K562 (cell line): ENCODE results near the gene BEST3. TPM values are rescaled to one million over a fixed set of nuclear protein-coding genes. Genes with fewer than 3 reads are reported as not detected.

Experiments
- ADNP ChIP-seq: fragments of 200-800 bp; sonication (Bioruptor generic); IDR thresholded peaks from 2 replicates; pipeline ENCODE4 v1.6.1; 2016; ENCODE audit warnings: missing genetic modification characterization, missing compliant biosample characterization
- BACH1 ChIP-seq: fragments of 200-800 bp; sonication (Bioruptor generic); IDR thresholded peaks from 2 replicates; pipeline ENCODE4 v1.6.1; 2016; ENCODE audit warnings: missing genetic modification characterization, missing compliant biosample characterization
- BCLAF1 ChIP-seq, 2 experiments: fragments of 450-650 bp in 1 of 2; IDR thresholded peaks; 2 replicates each; pipeline ENCODE4 v1.6.1; 2011 to 2017; ENCODE audit warnings: low read depth in 2 of 2, antibody characterized with exemption in 1 of 2, borderline replicate concordance in 1 of 2, low read length in 1 of 2, mild to moderate bottlenecking in 1 of 2, mixed read lengths in 1 of 2; ENCODE audit not compliant: control insufficient read depth in 1 of 2
- CREB3L1 ChIP-seq: fragments of 450-650 bp; IDR thresholded peaks from 2 replicates; pipeline ENCODE4 v1.6.1; 2014; ENCODE audit warnings: low read depth, mild to moderate bottlenecking, moderate library complexity, borderline replicate concordance
- CTCF ChIP-seq, 3 experiments: IDR thresholded peaks in 2 of 3; conservative IDR thresholded peaks in 1 of 3; 2 replicates each; pipeline ENCODE4 v1.5.1; 2011 to 2012; ENCODE audit warnings: low read length in 3 of 3, mild to moderate bottlenecking in 3 of 3, control low read depth in 2 of 3, improper control_type of control experiment in 1 of 3, inconsistent platforms in 1 of 3, low read depth in 1 of 3, mixed read lengths in 1 of 3, moderate library complexity in 1 of 3; ENCODE audit not compliant: insufficient read depth in 2 of 3
- HDAC1 ChIP-seq, 2 experiments: fragments of 450-650 bp; IDR thresholded peaks; 2 replicates each; pipeline ENCODE4 v1.6.1; 2016 to 2017; ENCODE audit warnings: inconsistent platforms in 1 of 2, mild to moderate bottlenecking in 1 of 2, moderate library complexity in 1 of 2
- HDAC6 ChIP-seq: IDR thresholded peaks from 2 replicates; pipeline ENCODE4 v1.6.1; 2012; ENCODE audit warnings: low read depth, mild to moderate bottlenecking, control low read depth, inconsistent platforms, low read length, moderate library complexity
- KAT7 ChIP-seq: sonication (generic); formaldehyde crosslinking; IDR thresholded peaks from 2 replicates; pipeline ENCODE4 v1.8.0; 2022; ENCODE audit warnings: missing genetic modification reagents, mild to moderate bottlenecking, borderline replicate concordance
- NCOR1 ChIP-seq: fragments of 450-650 bp; IDR thresholded peaks from 2 replicates; pipeline ENCODE4 v1.6.1; 2016; ENCODE audit warnings: mild to moderate bottlenecking, moderate library complexity
- RBFOX2 ChIP-seq: fragments of 200-400 bp; formaldehyde crosslinking; IDR thresholded peaks from 2 replicates; pipeline ENCODE4 v1.6.1; 2017; ENCODE audit warnings: low read depth, mild to moderate bottlenecking, low read length, moderate library complexity
- RFX7 ChIP-seq: fragments of 250-450 bp; sonication (Bioruptor Pico); IDR thresholded peaks from 2 replicates; pipeline ENCODE4 v1.5.1; 2021; ENCODE audit warnings: mild to moderate bottlenecking
- ZNF347 ChIP-seq: fragments of 450-650 bp; formaldehyde crosslinking; IDR thresholded peaks from 2 replicates; pipeline ENCODE4 v1.4.0; 2020; ENCODE audit warnings: low read depth, mild to moderate bottlenecking, moderate library complexity
- ZNF444 ChIP-seq: fragments of 250-450 bp; sonication (Bioruptor Pico); IDR thresholded peaks from 2 replicates; pipeline ENCODE4 v1.4.0; 2020; ENCODE audit warnings: mild to moderate bottlenecking, moderate library complexity
- ZNF507 ChIP-seq: conservative IDR thresholded peaks from 2 replicates; pipeline ENCODE4 v1.6.1; 2017; ENCODE audit warnings: missing genetic modification characterization, missing compliant biosample characterization
- polyA plus RNA-seq, 8 experiments: library from polyadenylated mRNA; depleted of rRNA in 4 of 8; stranded (reverse) in 5 of 8; unstranded in 3 of 8; fragments of >200 nt; fragmentation: Nextera tagmentation in 2 of 8; fragmentation: Illumina TruSeq in 1 of 8; extraction: Ambion mirVana in 2 of 8; extraction: Trizol in 1 of 8; gene quantifications; 2 replicates each; pipeline versions ENCODE4 v1.2.1 to v1.2.3, GENCODE V29; 2011 to 2014; ENCODE audit warnings: inconsistent platforms in 1 of 8, missing spikeins in 1 of 8
- total RNA-seq, 7 experiments: library from RNA; depleted of rRNA in 6 of 7; stranded (reverse); fragments of >200 nt in 6 of 7; fragmentation: Illumina TruSeq in 2 of 7; extraction: Trizol in 2 of 7; gene quantifications; 2 replicates each; pipeline versions ENCODE4 v1.2.1 to v1.2.3, GENCODE V29; 2011 to 2021; ENCODE audit warnings: low replicate concordance in 1 of 7
- TF ChIP-seq, protein P1 (sequence below): fragments of 250-450 bp; sonication (Bioruptor Pico); IDR thresholded peaks from 2 replicates; pipeline ENCODE4 v1.4.0; 2020; ENCODE audit warnings: mild to moderate bottlenecking, moderate library complexity, borderline replicate concordance
- TF ChIP-seq, protein P2 (sequence below): sonication (generic); formaldehyde crosslinking; IDR thresholded peaks from 2 replicates; pipeline ENCODE4 v1.8.0; 2022; ENCODE audit warnings: missing genetic modification reagents, mild to moderate bottlenecking, borderline replicate concordance

Gene BEST3
- total and polyA plus RNA-seq, 9 of the 15 experiments (the other 6 are each of a cell fraction or from before 2014, with no cell fraction given): 0.15 TPM; not detected in 8

- TF ChIP-seq, protein P1, sequence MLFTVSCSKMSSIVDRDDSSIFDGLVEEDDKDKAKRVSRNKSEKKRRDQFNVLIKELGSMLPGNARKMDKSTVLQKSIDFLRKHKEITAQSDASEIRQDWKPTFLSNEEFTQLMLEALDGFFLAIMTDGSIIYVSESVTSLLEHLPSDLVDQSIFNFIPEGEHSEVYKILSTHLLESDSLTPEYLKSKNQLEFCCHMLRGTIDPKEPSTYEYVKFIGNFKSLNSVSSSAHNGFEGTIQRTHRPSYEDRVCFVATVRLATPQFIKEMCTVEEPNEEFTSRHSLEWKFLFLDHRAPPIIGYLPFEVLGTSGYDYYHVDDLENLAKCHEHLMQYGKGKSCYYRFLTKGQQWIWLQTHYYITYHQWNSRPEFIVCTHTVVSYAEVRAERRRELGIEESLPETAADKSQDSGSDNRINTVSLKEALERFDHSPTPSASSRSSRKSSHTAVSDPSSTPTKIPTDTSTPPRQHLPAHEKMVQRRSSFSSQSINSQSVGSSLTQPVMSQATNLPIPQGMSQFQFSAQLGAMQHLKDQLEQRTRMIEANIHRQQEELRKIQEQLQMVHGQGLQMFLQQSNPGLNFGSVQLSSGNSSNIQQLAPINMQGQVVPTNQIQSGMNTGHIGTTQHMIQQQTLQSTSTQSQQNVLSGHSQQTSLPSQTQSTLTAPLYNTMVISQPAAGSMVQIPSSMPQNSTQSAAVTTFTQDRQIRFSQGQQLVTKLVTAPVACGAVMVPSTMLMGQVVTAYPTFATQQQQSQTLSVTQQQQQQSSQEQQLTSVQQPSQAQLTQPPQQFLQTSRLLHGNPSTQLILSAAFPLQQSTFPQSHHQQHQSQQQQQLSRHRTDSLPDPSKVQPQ (CRISPR knock-in tag): no peak
- TF ChIP-seq CREB3L1: no peak
- no peak for TF ChIP-seq BCLAF1 (IDR thresholded peaks at IDR 0.05; ENCODE audit: borderline replicate concordance in 1 of 2, control insufficient read depth in 1 of 2, low read depth in 2 of 2, low read length in 1 of 2)
- TF ChIP-seq HDAC1 (IDR thresholded peaks at IDR 0.05): peak in 1 of 2 experiments; percentile 58; a peak in 1 of 4 replicates
- no peak for TF ChIP-seq ZNF507 (tag)
- no peak for TF ChIP-seq ZNF347 (CRISPR knock-in tag)
- TF ChIP-seq CTCF (IDR thresholded peaks at IDR 0.05 in 2 of 3, conservative IDR thresholded peaks at IDR 0.05 in 1 of 3; ENCODE audit: insufficient read depth in 2 of 3, low read depth in 1 of 3, low read length in 3 of 3): no peak
- TF ChIP-seq NCOR1: peak; percentile 57
- TF ChIP-seq BACH1 (tag): no peak
- no peak for TF ChIP-seq ZNF444 (CRISPR knock-in tag)
- no peak for TF ChIP-seq ADNP (tag)
- no peak for TF ChIP-seq KAT7 (CRISPR knock-in tag)
- no peak for TF ChIP-seq RFX7 (CRISPR knock-in tag)
- TF ChIP-seq, protein P2, sequence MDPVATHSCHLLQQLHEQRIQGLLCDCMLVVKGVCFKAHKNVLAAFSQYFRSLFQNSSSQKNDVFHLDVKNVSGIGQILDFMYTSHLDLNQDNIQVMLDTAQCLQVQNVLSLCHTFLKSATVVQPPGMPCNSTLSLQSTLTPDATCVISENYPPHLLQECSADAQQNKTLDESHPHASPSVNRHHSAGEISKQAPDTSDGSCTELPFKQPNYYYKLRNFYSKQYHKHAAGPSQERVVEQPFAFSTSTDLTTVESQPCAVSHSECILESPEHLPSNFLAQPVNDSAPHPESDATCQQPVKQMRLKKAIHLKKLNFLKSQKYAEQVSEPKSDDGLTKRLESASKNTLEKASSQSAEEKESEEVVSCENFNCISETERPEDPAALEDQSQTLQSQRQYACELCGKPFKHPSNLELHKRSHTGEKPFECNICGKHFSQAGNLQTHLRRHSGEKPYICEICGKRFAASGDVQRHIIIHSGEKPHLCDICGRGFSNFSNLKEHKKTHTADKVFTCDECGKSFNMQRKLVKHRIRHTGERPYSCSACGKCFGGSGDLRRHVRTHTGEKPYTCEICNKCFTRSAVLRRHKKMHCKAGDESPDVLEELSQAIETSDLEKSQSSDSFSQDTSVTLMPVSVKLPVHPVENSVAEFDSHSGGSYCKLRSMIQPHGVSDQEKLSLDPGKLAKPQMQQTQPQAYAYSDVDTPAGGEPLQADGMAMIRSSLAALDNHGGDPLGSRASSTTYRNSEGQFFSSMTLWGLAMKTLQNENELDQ (CRISPR knock-in tag): no peak
- no peak for TF ChIP-seq HDAC6
- TF ChIP-seq RBFOX2: no peak
These were observed 47.2 kb downstream of the BEST3 start (continued) for GRCh38 chr12:69651922-69652321.
